Brain microvascular endothelial cell (primary cell): ENCODE measurements around the gene EXOC6.

Experiments
- DNase-seq: peaks from one replicate; pipeline ENCODE4 v3.0.0-alpha.2; 2020
- H3K27ac ChIP-seq: fragments of 250-450 bp; sonication (Bioruptor Pico); 2 replicates; pipeline ENCODE4 v1.5.1; 2020; ENCODE audit warnings: mild to moderate bottlenecking, moderate library complexity
- H3K27me3 ChIP-seq: fragments of 250-450 bp; sonication (Bioruptor Pico); replicated peaks from 2 replicates; pipeline ENCODE4 v1.5.1; 2020; ENCODE audit warnings: mild to moderate bottlenecking
- H3K36me3 ChIP-seq: fragments of 250-450 bp; sonication (Bioruptor Pico); replicated peaks from 2 replicates; pipeline ENCODE4 v1.5.1; 2020; ENCODE audit warnings: mild to moderate bottlenecking
- H3K4me3 ChIP-seq: 2 replicates; pipeline ENCODE4 v1.5.1; 2011; ENCODE audit warnings: low read depth, mild to moderate bottlenecking, control low read depth, low read length, moderate library complexity
- CTCF ChIP-seq: IDR thresholded peaks from 2 replicates; pipeline ENCODE4 v1.5.1; 2011; ENCODE audit warnings: low read depth, mild to moderate bottlenecking, moderate library complexity, low read length, control low read depth, inconsistent platforms; ENCODE audit errors: missing control alignments
- in situ Hi-C: cut with HindIII; loops from 2 replicates; pipeline ENCODE4 v1.10.0; 2017; ENCODE audit warnings: low sequenced_read_pairs, low pct_ligation_motif_present

EXOC6 gene

GRCh38 chr10:93071674-93072224, 223.4 kb downstream of the EXOC6 start:
- no peak for DNase-seq
- no peak overlapping the region for H3K27ac ChIP-seq
- H3K4me3 ChIP-seq = peak overlapping the region; percentile 12
- peaks cover 89% of the 10 kb centered on the region for H3K27me3 ChIP-seq
- no peak for TF ChIP-seq CTCF
- in situ Hi-C loops = no loop called here
- H3K36me3 ChIP-seq = no peaks in the 10 kb centered on the region

GRCh38 chr10:93072225-93072712, 223.9 kb downstream of the EXOC6 start:
- Histone ChIP-seq H3K36me3 (no peaks in the 10 kb centered on the region), H3K4me3 (no peak overlapping the region), H3K27ac (no peak overlapping the region), H3K27me3 (peaks cover 84% of the 10 kb centered on the region)
- no peak for TF ChIP-seq CTCF
- in situ Hi-C loops = no loop called here
- no peak for DNase-seq

- Histone ChIP-seq H3K36me3 (no peaks in the 10 kb centered on the region), H3K27ac (no peak overlapping the region), H3K4me3 (no peak overlapping the region), H3K27me3 (peaks cover 77% of the 10 kb centered on the region)
- no peak for TF ChIP-seq CTCF
- no peak for DNase-seq
- in situ Hi-C loops = no loop called here
These were observed 224.6 kb downstream of the EXOC6 start for GRCh38 chr10:93072713-93073538.

GRCh38 chr10:93073539-93074146, 225.3 kb downstream of the EXOC6 start, which contains the start of gene CYP26A1:
TSS of gene CYP26A1 (plus strand) at chr10:93073893. CDS start at chr10:93073935, 42 bp downstream.
- H3K36me3 ChIP-seq = no peaks in the 10 kb centered on the region
- H3K4me3 ChIP-seq = no peak within 1 kb of the TSS
- DNase-seq = no peak
- H3K27ac ChIP-seq = no peak within 1 kb of the TSS
- in situ Hi-C loops = no loop called here
- H3K27me3 ChIP-seq = peaks cover 70% of the 10 kb centered on the region
- no peak for TF ChIP-seq CTCF

GRCh38 chr10:93074147-93074596, 225.9 kb downstream of the EXOC6 start:
- TF ChIP-seq CTCF = peak; percentile 29
- in situ Hi-C loops = no loop called here
- DNase-seq = no peak
- H3K4me3 ChIP-seq = no peak overlapping the region
- H3K27me3 ChIP-seq = peaks cover 65% of the 10 kb centered on the region
- no peak overlapping the region for H3K27ac ChIP-seq
- H3K36me3 ChIP-seq = no peaks in the 10 kb centered on the region
